HEK293 (cell line): Measurements from ENCODE around the gene AFG1L.

Experiments used
- CTCF ChIA-PET: fragments of 350-600 bp; formaldehyde crosslinking; extraction: SDS; loops from one replicate; lab custom pipeline; 2021; ENCODE audit warnings: antibody characterized with exemption; lab: Yijun Ruan, JAX
- POLR2A ChIA-PET: fragments of 300-600 bp; formaldehyde crosslinking; extraction: SDS; loops from one replicate; lab custom pipeline; 2020; ENCODE audit warnings: antibody characterized with exemption, inconsistent platforms; lab: Yijun Ruan, JAX
- H3K27ac ChIP-seq: fragments of 200-500 bp; sonication (Bioruptor generic); 2 replicates; pipeline ENCODE4 v1.5.1; 2014; ENCODE audit warnings: low read depth, low read length, control low read depth, inconsistent platforms; ENCODE audit errors: extremely low read depth
- H3K36me3 ChIP-seq, 2 experiments: fragments of 200-500 bp in 1 of 2; sonication (Bioruptor generic) in 1 of 2; 1 replicate in 1 of 2; 2 replicates in 1 of 2; pipeline ENCODE4 v1.5.1; 2014 to 2017; ENCODE audit warnings: inconsistent platforms in 2 of 2, low read length in 2 of 2; ENCODE audit not compliant: control insufficient read depth in 2 of 2, insufficient read depth in 1 of 2
- H3K4me1 ChIP-seq: fragments of 200-500 bp; sonication (Bioruptor generic); 2 replicates; pipeline ENCODE4 v1.5.1; 2014; ENCODE audit warnings: mild to moderate bottlenecking, low read length, inconsistent platforms; ENCODE audit not compliant: control insufficient read depth, insufficient read depth
- H3K4me3 ChIP-seq: 2 replicates; pipeline ENCODE4 v1.5.1; 2011; ENCODE audit warnings: low read depth, mild to moderate bottlenecking, control low read depth, low read length, moderate library complexity
- H3K9me3 ChIP-seq: fragments of 200-500 bp; sonication (Bioruptor generic); 2 replicates; pipeline ENCODE4 v1.5.1; 2014; ENCODE audit warnings: low read depth, low read length, inconsistent platforms; ENCODE audit not compliant: control insufficient read depth, insufficient read depth
- GFI1B ChIP-seq: fragments of 450-650 bp; formaldehyde crosslinking; IDR thresholded peaks from 2 replicates; pipeline ENCODE4 v1.5.1; 2016; ENCODE audit warnings: missing biosample characterization, missing genetic modification characterization
- HOXC10 ChIP-seq: sonication (generic); formaldehyde crosslinking; IDR thresholded peaks from 2 replicates; pipeline ENCODE4 v1.8.1; 2023; ENCODE audit warnings: mild to moderate bottlenecking, missing genetic modification reagents
- INSM2 ChIP-seq: fragments of 450-650 bp; formaldehyde crosslinking; IDR thresholded peaks from 2 replicates; pipeline ENCODE4 v1.5.1; 2016; ENCODE audit warnings: missing biosample characterization, missing genetic modification characterization
- KLF16 ChIP-seq: fragments of 450-650 bp; formaldehyde crosslinking; IDR thresholded peaks from 2 replicates; pipeline ENCODE4 v1.5.1; 2017; ENCODE audit warnings: missing biosample characterization, missing genetic modification characterization
- KLF9 ChIP-seq: fragments of 450-650 bp; formaldehyde crosslinking; IDR thresholded peaks from 2 replicates; pipeline ENCODE4 v1.5.1; 2016; ENCODE audit warnings: missing biosample characterization, missing genetic modification characterization, low read depth
- MEIS1 ChIP-seq: sonication (generic); formaldehyde crosslinking; IDR thresholded peaks from 2 replicates; pipeline ENCODE4 v1.8.1; 2022; ENCODE audit warnings: missing genetic modification reagents, mild to moderate bottlenecking, borderline replicate concordance
- OSR2 ChIP-seq: fragments of 450-650 bp; formaldehyde crosslinking; IDR thresholded peaks from 2 replicates; pipeline ENCODE4 v1.5.1; 2016; ENCODE audit warnings: missing biosample characterization, missing genetic modification characterization
- PRDM2 ChIP-seq: fragments of 450-650 bp; formaldehyde crosslinking; IDR thresholded peaks from 2 replicates; pipeline ENCODE4 v1.5.1; 2016; ENCODE audit warnings: missing biosample characterization, missing genetic modification characterization, borderline replicate concordance
- ZBTB11 ChIP-seq: fragments of 450-650 bp; formaldehyde crosslinking; conservative IDR thresholded peaks from 2 replicates; pipeline ENCODE4 v1.5.1; 2016; ENCODE audit warnings: low read depth, missing biosample characterization, missing genetic modification characterization
- ZFHX2 ChIP-seq: fragments of 450-650 bp; formaldehyde crosslinking; conservative IDR thresholded peaks from 2 replicates; pipeline ENCODE4 v1.5.1; 2016; ENCODE audit warnings: missing biosample characterization, missing genetic modification characterization
- ZIC2 ChIP-seq: fragments of 450-650 bp; formaldehyde crosslinking; IDR thresholded peaks from 2 replicates; pipeline ENCODE4 v1.5.1; 2016; ENCODE audit warnings: missing biosample characterization, missing genetic modification characterization
- ZNF112 ChIP-seq: fragments of 450-650 bp; formaldehyde crosslinking; IDR thresholded peaks from 2 replicates; pipeline ENCODE4 v1.5.0; 2017; ENCODE audit warnings: missing biosample characterization, missing genetic modification characterization
- ZNF138 ChIP-seq: fragments of 450-650 bp; formaldehyde crosslinking; IDR thresholded peaks from 2 replicates; pipeline ENCODE4 v1.5.1; 2016; ENCODE audit warnings: missing biosample characterization, missing genetic modification characterization, borderline replicate concordance
- ZNF175 ChIP-seq: fragments of 450-650 bp; formaldehyde crosslinking; IDR thresholded peaks from 2 replicates; pipeline ENCODE4 v1.5.1; 2016; ENCODE audit warnings: missing biosample characterization, missing genetic modification characterization
- ZNF350 ChIP-seq: fragments of 450-650 bp; formaldehyde crosslinking; IDR thresholded peaks from 2 replicates; pipeline ENCODE4 v1.5.0; 2017; ENCODE audit warnings: missing biosample characterization, mild to moderate bottlenecking, missing genetic modification characterization
- ZNF423 ChIP-seq: fragments of 450-650 bp; formaldehyde crosslinking; IDR thresholded peaks from 2 replicates; pipeline ENCODE4 v1.5.1; 2016; ENCODE audit warnings: missing biosample characterization, missing genetic modification characterization
- ZNF501 ChIP-seq: fragments of 450-650 bp; formaldehyde crosslinking; IDR thresholded peaks from 2 replicates; pipeline ENCODE4 v1.5.1; 2016; ENCODE audit warnings: missing biosample characterization, missing genetic modification characterization
- ZNF549 ChIP-seq: fragments of 450-650 bp; IDR thresholded peaks from 2 replicates; pipeline ENCODE4 v1.5.1; 2018; ENCODE audit warnings: missing biosample characterization, missing genetic modification characterization, mild to moderate bottlenecking, inconsistent platforms, moderate library complexity
- ZNF560 ChIP-seq: fragments of 450-650 bp; formaldehyde crosslinking; IDR thresholded peaks from 2 replicates; pipeline ENCODE4 v1.5.1; 2017; ENCODE audit warnings: missing biosample characterization, missing genetic modification characterization, borderline replicate concordance
- ZNF585B ChIP-seq: fragments of 450-650 bp; formaldehyde crosslinking; IDR thresholded peaks from 2 replicates; pipeline ENCODE4 v1.5.1; 2016; ENCODE audit warnings: missing biosample characterization, missing genetic modification characterization
- ZNF76 ChIP-seq: fragments of 450-650 bp; formaldehyde crosslinking; IDR thresholded peaks from 2 replicates; pipeline ENCODE4; 2016; ENCODE audit warnings: low read depth, missing biosample characterization, missing genetic modification characterization, borderline replicate concordance
- TF ChIP-seq, protein P1 (sequence below): fragments of 450-650 bp; formaldehyde crosslinking; IDR thresholded peaks from 2 replicates; pipeline ENCODE4 v1.5.1; 2016; ENCODE audit warnings: missing biosample characterization, missing genetic modification characterization
- TF ChIP-seq, protein P2 (sequence below): fragments of 450-650 bp; formaldehyde crosslinking; IDR thresholded peaks from 2 replicates; pipeline ENCODE4 v1.5.1; 2017; ENCODE audit warnings: missing biosample characterization, missing genetic modification characterization

Gene AFG1L

DNA sequence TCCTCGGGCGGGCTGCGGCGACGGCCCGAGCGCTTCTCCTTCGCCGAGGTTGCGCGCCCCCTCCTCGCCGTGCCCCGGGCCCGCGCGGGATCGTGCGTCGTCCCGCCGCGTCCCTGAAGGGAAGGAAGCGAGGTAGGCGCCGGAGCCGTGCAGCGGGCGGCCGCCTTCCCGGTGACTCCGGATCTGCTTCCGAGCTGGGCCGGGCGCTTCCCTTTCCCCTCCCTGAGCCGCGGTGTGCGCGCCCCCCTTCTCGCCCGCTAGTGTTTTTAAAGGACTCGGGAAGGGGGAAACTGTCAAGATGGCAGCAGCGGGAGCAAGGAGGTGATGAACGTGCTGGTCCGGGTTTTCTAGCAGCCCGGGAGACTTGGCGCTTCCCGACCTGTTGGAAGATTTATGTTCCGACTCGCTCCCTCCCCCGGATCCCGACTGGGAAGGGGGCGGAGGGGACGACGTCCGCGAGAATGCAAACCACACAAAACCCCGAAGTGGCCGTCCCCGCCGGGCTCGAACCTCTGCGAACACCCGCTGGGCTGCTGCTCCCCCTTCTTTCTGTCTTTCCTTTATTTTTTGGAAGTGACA is 265.1 kb downstream of the AFG1L start:
- H3K36me3 ChIP-seq: peaks cover 0 to under 1% of the 10 kb centered on the region in 2 experiments; a peak in 1 of 3 replicates
- H3K4me3 ChIP-seq: peak overlapping the region; percentile 85
- H3K27ac ChIP-seq: peak overlapping the region; percentile 100
- peaks cover 17% of the 10 kb centered on the region for H3K4me1 ChIP-seq
- ChIA-PET CTCF (interaction anchor here (0.5 to 1.0 kb wide), 3 partner anchors 21 to 534 kb away, joined by 3 read pairs; no protein-coding TSS in a partner anchor), POLR2A (interaction anchor here (0.5 to 3.2 kb wide), 31 partner anchors 10 to 823 kb away, joined by 3 to 24 read pairs (median 3); partner anchors contain the start of genes ARMC2, CD164, CEP57L1 and SEC63)
- no peaks in the 10 kb centered on the region for H3K9me3 ChIP-seq
- no peak; the same call in 1 of the 2 replicates for TF ChIP-seq ZIC2 (tag by site-specific recombination)
- TF ChIP-seq ZNF423 (tag by site-specific recombination): no peak
- peak; percentile 17; the same call in 1 of the 2 replicates for TF ChIP-seq OSR2
- 0 out of 2 replicates have a peak, but pooled peaks have one; percentile 8 for TF ChIP-seq ZNF585B (tag by site-specific recombination)
- TF ChIP-seq ZNF138 (tag by site-specific recombination): no peak
- TF ChIP-seq ZNF175 (tag by site-specific recombination): no peak
- peak; percentile 57 for TF ChIP-seq ZNF76
- peak; percentile 70; the same call in 1 of the 2 replicates for TF ChIP-seq KLF16 (tag by site-specific recombination)
- no peak for TF ChIP-seq ZNF560 (tag by site-specific recombination)
- no peak for TF ChIP-seq ZNF350 (tag by site-specific recombination)
- TF ChIP-seq ZNF112 (tag by site-specific recombination): no peak
- peak; percentile 49; the same call in 1 of the 2 replicates for TF ChIP-seq INSM2 (tag by site-specific recombination)
- no peak for TF ChIP-seq ZNF549 (tag by site-specific recombination)
- peak; percentile 80 for TF ChIP-seq ZNF501 (tag by site-specific recombination)
- TF ChIP-seq ZBTB11 (tag by site-specific recombination): peak; percentile 63; the same call in 1 of the 2 replicates
- TF ChIP-seq HOXC10 (CRISPR knock-in tag): peak; percentile 99
- TF ChIP-seq MEIS1: peak; percentile 84; the same call in 1 of the 2 replicates
- TF ChIP-seq PRDM2: no peak
- TF ChIP-seq, protein P1, sequence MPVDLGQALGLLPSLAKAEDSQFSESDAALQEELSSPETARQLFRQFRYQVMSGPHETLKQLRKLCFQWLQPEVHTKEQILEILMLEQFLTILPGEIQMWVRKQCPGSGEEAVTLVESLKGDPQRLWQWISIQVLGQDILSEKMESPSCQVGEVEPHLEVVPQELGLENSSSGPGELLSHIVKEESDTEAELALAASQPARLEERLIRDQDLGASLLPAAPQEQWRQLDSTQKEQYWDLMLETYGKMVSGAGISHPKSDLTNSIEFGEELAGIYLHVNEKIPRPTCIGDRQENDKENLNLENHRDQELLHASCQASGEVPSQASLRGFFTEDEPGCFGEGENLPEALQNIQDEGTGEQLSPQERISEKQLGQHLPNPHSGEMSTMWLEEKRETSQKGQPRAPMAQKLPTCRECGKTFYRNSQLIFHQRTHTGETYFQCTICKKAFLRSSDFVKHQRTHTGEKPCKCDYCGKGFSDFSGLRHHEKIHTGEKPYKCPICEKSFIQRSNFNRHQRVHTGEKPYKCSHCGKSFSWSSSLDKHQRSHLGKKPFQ (tag by site-specific recombination): no peak
- TF ChIP-seq, protein P2, sequence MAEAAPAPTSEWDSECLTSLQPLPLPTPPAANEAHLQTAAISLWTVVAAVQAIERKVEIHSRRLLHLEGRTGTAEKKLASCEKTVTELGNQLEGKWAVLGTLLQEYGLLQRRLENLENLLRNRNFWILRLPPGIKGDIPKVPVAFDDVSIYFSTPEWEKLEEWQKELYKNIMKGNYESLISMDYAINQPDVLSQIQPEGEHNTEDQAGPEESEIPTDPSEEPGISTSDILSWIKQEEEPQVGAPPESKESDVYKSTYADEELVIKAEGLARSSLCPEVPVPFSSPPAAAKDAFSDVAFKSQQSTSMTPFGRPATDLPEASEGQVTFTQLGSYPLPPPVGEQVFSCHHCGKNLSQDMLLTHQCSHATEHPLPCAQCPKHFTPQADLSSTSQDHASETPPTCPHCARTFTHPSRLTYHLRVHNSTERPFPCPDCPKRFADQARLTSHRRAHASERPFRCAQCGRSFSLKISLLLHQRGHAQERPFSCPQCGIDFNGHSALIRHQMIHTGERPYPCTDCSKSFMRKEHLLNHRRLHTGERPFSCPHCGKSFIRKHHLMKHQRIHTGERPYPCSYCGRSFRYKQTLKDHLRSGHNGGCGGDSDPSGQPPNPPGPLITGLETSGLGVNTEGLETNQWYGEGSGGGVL (tag by site-specific recombination): peak; percentile 71; the same call in 1 of the 2 replicates
- TF ChIP-seq GFI1B (tag by site-specific recombination): no peak
- TF ChIP-seq ZFHX2 (tag by site-specific recombination): peak; percentile 90
- TF ChIP-seq KLF9: peak; percentile 81
